ENCODE measurements around the gene C1QTNF8. TPM values are rescaled to one million over a fixed set of nuclear protein-coding genes. Genes with fewer than 3 reads are reported as not detected.
A peak's percentile ranks its signal among the peaks of the same experiment; 100 is the strongest.
"Not testable (repeated sequence)": the region's sequence is repeated elsewhere in the genome, so short reads cannot be mapped to it uniquely, and the experiment has no call there.

The C1QTNF8 gene
- total RNA-seq, 1 donor from 2014 or later = not detected

- DNase-seq (ENCODE audit: low spot score) = no peak
Observed at GRCh38 chr16:1094124-1094479, 1.9 kb downstream of the C1QTNF8 start.

GRCh38 chr16:1093284-1094123 is 2.5 kb downstream of the C1QTNF8 start:
- DNase-seq (ENCODE audit: low spot score) = no peak

GRCh38 chr16:1092685-1093283 is 3.3 kb downstream of the C1QTNF8 start:
- not testable (repeated sequence) for DNase-seq (ENCODE audit: low spot score)

- no peak for DNase-seq (ENCODE audit: low spot score)
Observed at GRCh38 chr16:1091992-1092552, 4.0 kb downstream of the C1QTNF8 start.

- DNase-seq (ENCODE audit: low spot score) = no peak
Observed at GRCh38 chr16:1090620-1091587, 5.1 kb downstream of the C1QTNF8 start.

- no peak for DNase-seq (ENCODE audit: low spot score)
Observed at GRCh38 chr16:1089822-1090619, 6.0 kb downstream of the C1QTNF8 start.

- DNase-seq (ENCODE audit: low spot score) = no peak
Observed at GRCh38 chr16:1089439-1089821, 6.6 kb downstream of the C1QTNF8 start.

- no peak for DNase-seq (ENCODE audit: low spot score)
Observed at GRCh38 chr16:1088295-1089170, 7.5 kb downstream of the C1QTNF8 start.

- not testable (repeated sequence) for DNase-seq (ENCODE audit: low spot score)
Observed at GRCh38 chr16:1086443-1086842, 9.6 kb downstream of the C1QTNF8 start.

GRCh38 chr16:1084971-1085370 is 11.1 kb downstream of the C1QTNF8 start:
- DNase-seq (ENCODE audit: low spot score) = no peak

- DNase-seq (ENCODE audit: low spot score) = no peak
Observed at GRCh38 chr16:1082952-1083675, 12.9 kb downstream of the C1QTNF8 start.

- peak; percentile 30 for DNase-seq (ENCODE audit: low spot score)
Observed at GRCh38 chr16:1082266-1082951, 13.6 kb downstream of the C1QTNF8 start.

- no peak for DNase-seq (ENCODE audit: low spot score)
Observed at GRCh38 chr16:1081734-1082265, 14.2 kb downstream of the C1QTNF8 start.

GRCh38 chr16:1080801-1081733 is 15.0 kb downstream of the C1QTNF8 start:
- DNase-seq (ENCODE audit: low spot score) = no peak

- no peak for DNase-seq (ENCODE audit: low spot score)
Observed at GRCh38 chr16:1079786-1080525, 16.1 kb downstream of the C1QTNF8 start.

- DNase-seq (ENCODE audit: low spot score) = no peak
Observed at GRCh38 chr16:1079341-1079740, 16.7 kb downstream of the C1QTNF8 start.

All from umbilical cord (tissue), 2 donors.